ENCODE measurements around the gene ZSWIM3. TPM values are rescaled to one million over a fixed set of nuclear protein-coding genes. Genes with fewer than 3 reads are reported as not detected.

The ZSWIM3 gene
- total RNA-seq, 2 experiments from 2014 or later = 5.1 to 5.8 TPM

- ATAC-seq (no peak), DNase-seq (no peak)
- H3K27ac Mint-ChIP-seq = no peak overlapping the region
- POLR2A ChIA-PET = interaction anchor here (1.1 to 4.7 kb wide), 2 partner anchors 7 to 46 kb away, joined by 3 to 30 read pairs; partner anchors contain the start of genes PCIF1 and ZSWIM1
- peaks cover 5% of the 10 kb centered on the region for H3K27me3 Mint-ChIP-seq (ENCODE audit: low read depth)
- CTCF ChIA-PET = interaction anchor here (1.6 kb wide), 1 partner anchor 103 kb away, joined by 5 read pairs; no protein-coding TSS in a partner anchor
- H3K36me3 Mint-ChIP-seq (ENCODE audit: low read depth) = no peaks in the 10 kb centered on the region
- no peaks in the 10 kb centered on the region for H3K4me1 Mint-ChIP-seq (ENCODE audit: low read depth)
- no peak overlapping the region for H3K4me3 Mint-ChIP-seq
- H3K9me3 Mint-ChIP-seq (ENCODE audit: insufficient read depth) = no peaks in the 10 kb centered on the region
Measured at GRCh38 chr20:45926731-45927070, 69.3 kb downstream of the ZSWIM3 start.

DNA sequence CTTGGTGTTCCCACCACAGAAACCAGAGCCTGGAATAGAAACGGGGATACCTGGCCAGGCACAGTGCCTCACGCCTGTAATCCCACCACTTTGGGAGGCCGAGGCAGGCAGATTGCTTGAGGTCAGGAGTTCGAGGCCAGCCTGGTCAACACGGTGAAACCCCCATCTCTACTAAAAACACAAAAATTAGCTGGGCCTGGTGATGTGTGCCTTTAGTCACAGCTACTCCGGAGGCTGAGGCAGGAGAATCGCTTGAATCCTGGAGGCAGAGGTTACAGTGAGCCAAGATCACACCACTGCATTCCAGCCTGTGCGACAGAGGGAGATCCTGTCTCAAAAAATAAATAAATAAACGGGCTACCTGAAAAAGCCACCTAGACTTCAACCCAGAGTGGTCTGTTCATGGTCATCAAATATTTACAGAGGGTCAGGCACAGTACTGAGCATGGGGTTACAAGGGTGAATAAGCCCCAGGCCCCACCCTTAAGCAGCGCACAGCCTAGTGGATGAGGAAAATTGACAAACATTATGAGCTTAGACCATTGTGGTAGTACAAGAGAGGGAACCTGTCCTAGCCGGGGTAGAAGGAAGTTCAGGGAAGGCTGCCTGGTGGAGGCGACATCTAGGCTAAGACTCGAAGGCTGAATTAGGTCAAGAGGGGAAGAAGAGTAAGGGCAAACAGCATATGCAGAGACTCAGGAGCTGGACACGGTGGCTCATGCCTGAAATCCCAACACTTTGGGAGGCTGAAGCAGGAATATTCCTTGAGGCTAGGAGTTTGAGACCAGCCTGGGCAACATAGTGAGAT is 69.9 kb downstream of the ZSWIM3 start:
- Mint-ChIP-seq H3K4me3 (no peak overlapping the region), H3K9me3 (ENCODE audit: insufficient read depth) (no peaks in the 10 kb centered on the region), H3K36me3 (ENCODE audit: low read depth) (no peaks in the 10 kb centered on the region), H3K4me1 (ENCODE audit: low read depth) (no peaks in the 10 kb centered on the region), H3K27me3 (ENCODE audit: low read depth) (peaks cover 2% of the 10 kb centered on the region), H3K27ac (no peak overlapping the region)
- ChIA-PET POLR2A (interaction anchor here (0.7 to 4.7 kb wide), 2 partner anchors 7 to 48 kb away, joined by 3 to 30 read pairs; partner anchors contain the start of gene PCIF1), CTCF (interaction anchor here (1.5 to 1.6 kb wide), 2 partner anchors 103 to 128 kb away, joined by 5 read pairs; no protein-coding TSS in a partner anchor)
- ATAC-seq (no peak), DNase-seq (no peak)

Other genes with a start within 250 kb of the ZSWIM3 start
- not detected for gene WFDC10A, start 227.9 kb upstream of the ZSWIM3 start, total RNA-seq
- gene WFDC9, start 226.3 kb upstream of the ZSWIM3 start, total RNA-seq = not detected
- not detected for gene WFDC11, start 187.4 kb upstream of the ZSWIM3 start, total RNA-seq
- not detected for gene WFDC13, start 155.6 kb upstream of the ZSWIM3 start, total RNA-seq
- not detected for gene WFDC10B, start 152.6 kb upstream of the ZSWIM3 start, total RNA-seq
- not detected for gene SPINT4, start 135.3 kb upstream of the ZSWIM3 start, total RNA-seq
- gene WFDC3, start 65.7 kb upstream of the ZSWIM3 start, total RNA-seq = not detected
- gene DNTTIP1, start 65.7 kb upstream of the ZSWIM3 start, total RNA-seq = 10 to 100 TPM; 34.7 to 34.8 TPM
- gene UBE2C, start 45.0 kb upstream of the ZSWIM3 start, total RNA-seq = 100 to 1,000 TPM; 251 to 261 TPM
- not detected for gene TNNC2, start 30.3 kb upstream of the ZSWIM3 start, total RNA-seq
- 1 to 10 TPM; 1.6 to 1.7 TPM for gene SNX21, start 23.8 kb upstream of the ZSWIM3 start, total RNA-seq
- gene ACOT8, start 222 bp upstream of the ZSWIM3 start, total RNA-seq = 10 to 100 TPM; 29.3 to 32.1 TPM
- gene ZSWIM1, start 23.6 kb downstream of the ZSWIM3 start, total RNA-seq = 1 to 10 TPM; 7.0 TPM
- 1 to 10 TPM in 1 of 2 experiments, under 1 TPM in 1; 0.76 to 1.4 TPM for gene SPATA25, start 30.0 kb downstream of the ZSWIM3 start, total RNA-seq
- gene NEURL2, start 33.6 kb downstream of the ZSWIM3 start, total RNA-seq = 1 to 10 TPM; 1.1 to 1.3 TPM
- gene CTSA, start 33.7 kb downstream of the ZSWIM3 start, total RNA-seq = 10 to 100 TPM; 63.4 to 64.1 TPM
- 1 to 10 TPM; 2.2 to 2.8 TPM for gene PLTP, start 54.5 kb downstream of the ZSWIM3 start, total RNA-seq
- gene PCIF1, start 77.1 kb downstream of the ZSWIM3 start, total RNA-seq = 10 to 100 TPM; 40.3 to 41.2 TPM
- 10 to 100 TPM; 33.1 to 34.5 TPM for gene ZNF335, start 114.6 kb downstream of the ZSWIM3 start, total RNA-seq
- gene MMP9, start 151.3 kb downstream of the ZSWIM3 start, total RNA-seq = not detected
- 1 to 10 TPM; 1.3 to 1.7 TPM for gene SLC12A5, start 171.6 kb downstream of the ZSWIM3 start, total RNA-seq
- 10 to 100 TPM; 30.3 to 30.9 TPM for gene NCOA5, start 232.3 kb downstream of the ZSWIM3 start, total RNA-seq